Colonic mucosa (tissue), 4 donors: ENCODE results near the gene PAX5. TPM values are rescaled to one million over a fixed set of nuclear protein-coding genes. Genes with fewer than 3 reads are reported as not detected.

ENCODE experiments used
- DNase-seq: peaks from one replicate; pipeline ENCODE4 v3.0.0-alpha.2; 2020
- H3K27ac ChIP-seq: fragments of 200-600 bp; one replicate; pipeline ENCODE4 v1.8.0; 2021
- H3K27me3 ChIP-seq: fragments of 200-600 bp; one replicate; pipeline ENCODE4 v1.8.0; 2021
- H3K36me3 ChIP-seq: fragments of 200-600 bp; one replicate; pipeline ENCODE4 v1.8.0; 2021
- H3K4me1 ChIP-seq: fragments of 200-600 bp; one replicate; pipeline ENCODE4 v1.8.0; 2021; ENCODE audit warnings: mild to moderate bottlenecking
- H3K4me3 ChIP-seq: fragments of 200-600 bp; one replicate; pipeline ENCODE4 v1.8.0; 2021
- H3K9ac ChIP-seq, 2 donors: one replicate each; pipeline ENCODE4 v1.7.0; 2013; ENCODE audit warnings: control low read depth in 2 of 2, low read depth in 2 of 2, low read length in 2 of 2
- H3K9me3 ChIP-seq: fragments of 200-600 bp; one replicate; pipeline ENCODE4 v1.8.0; 2021
- CTCF ChIP-seq: fragments of 200-600 bp; IDR thresholded peaks from one replicate; pipeline ENCODE4 v1.8.0; 2022; ENCODE audit warnings: antibody characterized with exemption, mild to moderate bottlenecking
- intact Hi-C: fragments of 100-400 bp; cut with DNase I; formaldehyde crosslinking; loops from one replicate; pipeline ENCODE4 v1.14.1; 2022
- total RNA-seq, 2 donors: library from RNA; stranded (reverse); fragmentation: NEBNext Ultra II Directional in 1 of 2; extraction: Animal tissue kit (Norgen Biotek cat#: 25700) in 1 of 2; gene quantifications; one replicate each; pipeline ENCODE4 v1.2.1, GENCODE V29; 2021
- donor health status: healthy.
- donor health status: DM: no; HTN: no; CAD: no.
- donor health status: DM: no; HTN: no; CAD: no.

Gene PAX5
- total RNA-seq, 2 donors from 2014 or later: 0.08 to 0.32 TPM

GRCh38 chr9:36986468-36987408 is 47.3 kb downstream of the PAX5 start:
- no peak overlapping the region for H3K27ac ChIP-seq
- DNase-seq: no peak
- no peak for TF ChIP-seq CTCF
- H3K4me3 ChIP-seq: no peak overlapping the region
- H3K36me3 ChIP-seq: no peaks in the 10 kb centered on the region
- no peak overlapping the region for H3K9ac ChIP-seq
- peaks cover 37% of the 10 kb centered on the region for H3K27me3 ChIP-seq
- H3K4me1 ChIP-seq: no peaks in the 10 kb centered on the region
- no peaks in the 10 kb centered on the region for H3K9me3 ChIP-seq
- intact Hi-C loops: no loop called here

- Histone ChIP-seq H3K9ac (no peak overlapping the region), H3K4me1 (no peaks in the 10 kb centered on the region), H3K9me3 (no peaks in the 10 kb centered on the region), H3K27ac (no peak overlapping the region), H3K27me3 (peaks cover 37% of the 10 kb centered on the region), H3K4me3 (no peak overlapping the region), H3K36me3 (no peaks in the 10 kb centered on the region)
- DNase-seq: no peak
- intact Hi-C loops: no loop called here
- no peak for TF ChIP-seq CTCF
Measured at GRCh38 chr9:36985769-36986467, 48.1 kb downstream of the PAX5 start.

GRCh38 chr9:36985061-36985768 is 48.9 kb downstream of the PAX5 start:
- intact Hi-C loops: no loop called here
- no peak overlapping the region for H3K9ac ChIP-seq
- no peaks in the 10 kb centered on the region for H3K4me1 ChIP-seq
- peaks cover 37% of the 10 kb centered on the region for H3K27me3 ChIP-seq
- no peak for TF ChIP-seq CTCF
- no peak for DNase-seq
- no peak overlapping the region for H3K4me3 ChIP-seq
- H3K9me3 ChIP-seq: no peaks in the 10 kb centered on the region
- H3K36me3 ChIP-seq: no peaks in the 10 kb centered on the region
- H3K27ac ChIP-seq: no peak overlapping the region

GRCh38 chr9:36980148-36980974 is 53.7 kb downstream of the PAX5 start:
- Histone ChIP-seq H3K4me3 (no peak overlapping the region), H3K9me3 (no peaks in the 10 kb centered on the region), H3K27ac (no peak overlapping the region), H3K4me1 (no peaks in the 10 kb centered on the region), H3K9ac (no peak overlapping the region), H3K36me3 (no peaks in the 10 kb centered on the region), H3K27me3 (peaks cover 10% of the 10 kb centered on the region)
- no peak for TF ChIP-seq CTCF
- no peak for DNase-seq
- intact Hi-C loops: no loop called here
